H1 (cell line): ENCODE results near the gene SON.

Experiments used
- ATF3 ChIP-seq: IDR thresholded peaks from 2 replicates; pipeline ENCODE4 v1.6.1; 2011; ENCODE audit warnings: low read depth, mild to moderate bottlenecking, low read length; ENCODE audit not compliant: insufficient read depth
- CTCF ChIP-seq, 3 experiments: IDR thresholded peaks; 1 replicate in 2 of 3; 2 replicates in 1 of 3; pipeline versions ENCODE4 v1.5.1 to v1.6.1; 2011; ENCODE audit warnings: low read length in 3 of 3, mild to moderate bottlenecking in 3 of 3, inconsistent platforms in 2 of 3, low read depth in 1 of 3, moderate library complexity in 1 of 3; ENCODE audit not compliant: insufficient read depth in 1 of 3; ENCODE audit errors: control extremely low read depth in 1 of 3
- EGR1 ChIP-seq: IDR thresholded peaks from 2 replicates; pipeline ENCODE4 v1.6.1; 2011; ENCODE audit warnings: low read depth, low read length, borderline replicate concordance
- EP300 ChIP-seq, 2 experiments: IDR thresholded peaks; 1 replicate in 1 of 2; 2 replicates in 1 of 2; pipeline ENCODE4 v1.6.1; 2011 to 2012; ENCODE audit warnings: low read depth in 2 of 2, low read length in 2 of 2, mild to moderate bottlenecking in 2 of 2, borderline replicate concordance in 1 of 2, inconsistent platforms in 1 of 2, moderate library complexity in 1 of 2
- JUND ChIP-seq: IDR thresholded peaks from 2 replicates; pipeline ENCODE4 v1.6.1; 2011; ENCODE audit warnings: mild to moderate bottlenecking, improper control_type of control experiment, low read length
- MAX ChIP-seq: IDR thresholded peaks from 2 replicates; pipeline ENCODE4 v1.6.1; 2012; ENCODE audit warnings: inconsistent platforms
- ZNF274 ChIP-seq: IDR thresholded peaks from 2 replicates; pipeline ENCODE4 v1.7.0; 2012; ENCODE audit warnings: low read length, borderline replicate concordance; ENCODE audit errors: extremely low read depth

GRCh38 chr21:33531007-33531406 lies 11.8 kb upstream of the SON start:
- no peak for TF ChIP-seq MAX
- no peak for TF ChIP-seq ATF3
- TF ChIP-seq CTCF (IDR thresholded peaks at IDR 0.05; ENCODE audit: control extremely low read depth in 1 of 3, insufficient read depth in 1 of 3, low read depth in 1 of 3, low read length in 3 of 3), result no peak
- no peak for TF ChIP-seq EGR1
- no peak for TF ChIP-seq JUND
- TF ChIP-seq EP300 (IDR thresholded peaks at IDR 0.05; ENCODE audit: borderline replicate concordance in 1 of 2, low read depth in 2 of 2, low read length in 2 of 2), result no peak
- no peak for TF ChIP-seq ZNF274
